Astrocyte (in vitro differentiated cells and primary cell): Measurements from ENCODE around the gene GCHFR. TPM values are rescaled to one million over a fixed set of nuclear protein-coding genes. Genes with fewer than 3 reads are reported as not detected.

Source experiments
- DNase-seq: peaks from one replicate; pipeline ENCODE4 v3.0.0-alpha.2; 2010; ENCODE audit warnings: low read depth
- FAIRE-seq: peaks from 2 replicates; lab custom pipeline; 2011; peaks lifted over from hg19 to GRCh38; lab: Jason Lieb, UNC
- H2AFZ ChIP-seq: 2 replicates; pipeline ENCODE4 v1.6.0; 2012; ENCODE audit warnings: low read depth, low read length, inconsistent platforms
- H3K27ac ChIP-seq: 2 replicates; pipeline ENCODE4 v1.5.1; 2011; ENCODE audit warnings: low read depth, low read length, inconsistent platforms
- H3K27me3 ChIP-seq: 2 replicates; pipeline ENCODE4 v1.6.0; 2011; ENCODE audit warnings: low read length, inconsistent platforms; ENCODE audit not compliant: insufficient read depth
- H3K36me3 ChIP-seq: 2 replicates; pipeline ENCODE4 v1.5.1; 2011; ENCODE audit warnings: low read length, inconsistent platforms; ENCODE audit not compliant: insufficient read depth
- H3K4me1 ChIP-seq: 2 replicates; pipeline ENCODE4 v1.5.1; 2011; ENCODE audit warnings: low read length, inconsistent platforms; ENCODE audit not compliant: insufficient read depth
- H3K4me2 ChIP-seq: 2 replicates; pipeline ENCODE4 v1.6.0; 2012; ENCODE audit warnings: low read length, inconsistent platforms
- H3K4me3 ChIP-seq: 2 replicates; pipeline ENCODE4 v1.5.1; 2011; ENCODE audit warnings: low read depth, mild to moderate bottlenecking, low read length, inconsistent platforms; ENCODE audit not compliant: insufficient read depth
- H3K79me2 ChIP-seq: 2 replicates; pipeline ENCODE4 v1.6.0; 2012; ENCODE audit warnings: mild to moderate bottlenecking, low read length, inconsistent platforms; ENCODE audit not compliant: insufficient read depth
- H3K9ac ChIP-seq: 2 replicates; pipeline ENCODE4 v1.6.0; 2012; ENCODE audit warnings: mild to moderate bottlenecking, low read length, inconsistent platforms
- H3K9me3 ChIP-seq: 2 replicates; pipeline ENCODE4 v1.5.1; 2012; ENCODE audit warnings: low read depth, mild to moderate bottlenecking, low read length, inconsistent platforms; ENCODE audit not compliant: insufficient read depth
- H4K20me1 ChIP-seq: 2 replicates; pipeline ENCODE4 v1.6.0; 2012; ENCODE audit warnings: low read length, inconsistent platforms; ENCODE audit not compliant: insufficient read depth
- H3K27ac Mint-ChIP-seq: one replicate; pipeline ENCODE4 v1.8.0; 2021; ENCODE audit warnings: mild to moderate bottlenecking, mixed read lengths; ENCODE audit not compliant: unreplicated experiment
- H3K27me3 Mint-ChIP-seq: one replicate; pipeline ENCODE4 v1.8.0; 2021; ENCODE audit warnings: low read depth, mixed read lengths; ENCODE audit not compliant: unreplicated experiment
- H3K36me3 Mint-ChIP-seq: one replicate; pipeline ENCODE4 v1.8.0; 2021; ENCODE audit warnings: low read depth, mixed read lengths; ENCODE audit not compliant: unreplicated experiment
- H3K4me1 Mint-ChIP-seq: one replicate; pipeline ENCODE4 v1.8.0; 2021; ENCODE audit warnings: low read depth, mixed read lengths; ENCODE audit not compliant: unreplicated experiment
- H3K4me3 Mint-ChIP-seq: one replicate; pipeline ENCODE4 v1.8.0; 2021; ENCODE audit warnings: mild to moderate bottlenecking, moderate library complexity, mixed read lengths; ENCODE audit not compliant: unreplicated experiment
- H3K9me3 Mint-ChIP-seq: one replicate; pipeline ENCODE4 v1.8.0; 2021; ENCODE audit warnings: mild to moderate bottlenecking, mixed read lengths; ENCODE audit not compliant: unreplicated experiment
- EZH2 ChIP-seq: IDR thresholded peaks from 2 replicates; pipeline ENCODE4 v1.6.1; 2012; ENCODE audit warnings: mild to moderate bottlenecking, low read length, inconsistent platforms; ENCODE audit not compliant: insufficient read depth
- total RNA-seq: library from RNA; stranded (reverse); gene quantifications from 2 replicates; pipeline ENCODE4 v1.2.1, GENCODE V29; 2021
- TF ChIP-seq, protein P1 (sequence below): IDR thresholded peaks from 2 replicates; pipeline ENCODE4 v1.5.1; 2011; ENCODE audit warnings: low read depth, mild to moderate bottlenecking, inconsistent platforms, low read length, moderate library complexity; ENCODE audit not compliant: insufficient read depth

Gene GCHFR
- total RNA-seq, 1 donor from 2014 or later = 7.3 TPM

DNA sequence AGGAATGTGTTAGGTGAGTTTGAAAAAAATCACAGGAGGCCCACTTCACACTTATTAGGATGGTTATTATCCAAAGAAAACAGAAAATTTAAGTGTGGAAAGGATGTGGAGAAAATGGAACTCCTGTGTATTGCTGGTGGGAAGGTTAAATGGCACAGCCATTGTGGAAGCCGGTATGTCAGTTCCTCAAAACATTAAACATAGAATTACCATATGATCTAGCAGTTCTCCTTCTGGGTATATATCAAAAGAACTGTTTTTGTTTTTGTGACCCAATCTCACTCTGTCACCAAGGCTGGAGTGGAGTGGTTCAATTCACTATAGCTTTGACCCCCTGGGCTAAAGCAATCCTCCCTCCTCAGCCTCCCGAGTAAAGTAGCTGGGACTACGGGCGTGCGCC is 32.6 kb downstream of the GCHFR start:
- H3K27ac Mint-ChIP-seq = no peak overlapping the region
- H4K20me1 ChIP-seq = peaks cover 18% of the 10 kb centered on the region
- H3K79me2 ChIP-seq = peaks cover 40% of the 10 kb centered on the region

DNA sequence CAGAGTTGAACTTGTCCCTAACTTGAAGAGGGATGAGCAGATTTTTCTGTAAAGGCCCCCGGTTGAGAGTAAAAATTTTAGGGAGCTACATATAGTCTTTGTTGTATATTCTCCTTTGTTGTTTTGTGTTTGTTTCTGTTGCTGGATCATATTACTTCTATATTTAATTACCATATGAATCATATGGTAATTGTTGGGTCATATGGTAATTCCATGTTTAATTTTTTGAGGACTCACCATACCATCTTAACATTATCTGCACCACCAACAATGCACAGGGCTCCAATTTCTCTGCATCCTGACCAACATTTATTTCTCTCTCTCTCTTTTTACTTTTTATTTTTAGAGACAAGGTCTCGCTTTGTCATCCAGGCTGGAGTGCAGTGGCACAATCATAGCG is 35.7 kb downstream of the GCHFR start:
- no peak for FAIRE-seq
- Histone ChIP-seq H3K9ac (no peak overlapping the region), H4K20me1 (peaks cover 37% of the 10 kb centered on the region), H2AFZ (no peak overlapping the region), H3K36me3 (no peaks in the 10 kb centered on the region), H3K79me2 (peaks cover 55% of the 10 kb centered on the region), H3K4me2 (no peak overlapping the region), H3K4me1 (no peaks in the 10 kb centered on the region), H3K27me3 (no peaks in the 10 kb centered on the region), H3K27ac (no peak overlapping the region), H3K4me3 (no peak overlapping the region), H3K9me3 (no peaks in the 10 kb centered on the region)
- Mint-ChIP-seq H3K36me3 (peaks cover 7% of the 10 kb centered on the region), H3K27me3 (no peaks in the 10 kb centered on the region), H3K27ac (no peak overlapping the region), H3K4me3 (no peak overlapping the region), H3K4me1 (peaks cover 6% of the 10 kb centered on the region), H3K9me3 (no peaks in the 10 kb centered on the region)
- no peak for TF ChIP-seq EZH2
- TF ChIP-seq, protein P1, sequence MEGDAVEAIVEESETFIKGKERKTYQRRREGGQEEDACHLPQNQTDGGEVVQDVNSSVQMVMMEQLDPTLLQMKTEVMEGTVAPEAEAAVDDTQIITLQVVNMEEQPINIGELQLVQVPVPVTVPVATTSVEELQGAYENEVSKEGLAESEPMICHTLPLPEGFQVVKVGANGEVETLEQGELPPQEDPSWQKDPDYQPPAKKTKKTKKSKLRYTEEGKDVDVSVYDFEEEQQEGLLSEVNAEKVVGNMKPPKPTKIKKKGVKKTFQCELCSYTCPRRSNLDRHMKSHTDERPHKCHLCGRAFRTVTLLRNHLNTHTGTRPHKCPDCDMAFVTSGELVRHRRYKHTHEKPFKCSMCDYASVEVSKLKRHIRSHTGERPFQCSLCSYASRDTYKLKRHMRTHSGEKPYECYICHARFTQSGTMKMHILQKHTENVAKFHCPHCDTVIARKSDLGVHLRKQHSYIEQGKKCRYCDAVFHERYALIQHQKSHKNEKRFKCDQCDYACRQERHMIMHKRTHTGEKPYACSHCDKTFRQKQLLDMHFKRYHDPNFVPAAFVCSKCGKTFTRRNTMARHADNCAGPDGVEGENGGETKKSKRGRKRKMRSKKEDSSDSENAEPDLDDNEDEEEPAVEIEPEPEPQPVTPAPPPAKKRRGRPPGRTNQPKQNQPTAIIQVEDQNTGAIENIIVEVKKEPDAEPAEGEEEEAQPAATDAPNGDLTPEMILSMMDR = no peak
- no peak for DNase-seq

More for the DNA sequence above, 32.6 kb downstream of the GCHFR start:
- Histone ChIP-seq H3K4me2 (no peak overlapping the region), H2AFZ (no peak overlapping the region), H3K36me3 (peaks cover 3% of the 10 kb centered on the region), H3K9me3 (no peaks in the 10 kb centered on the region), H3K27me3 (no peaks in the 10 kb centered on the region), H3K27ac (no peak overlapping the region), H3K9ac (no peak overlapping the region), H3K4me3 (no peak overlapping the region), H3K4me1 (peaks cover 16% of the 10 kb centered on the region)
- Mint-ChIP-seq H3K4me3 (no peak overlapping the region), H3K9me3 (no peaks in the 10 kb centered on the region), H3K4me1 (peaks cover 15% of the 10 kb centered on the region), H3K27me3 (no peaks in the 10 kb centered on the region), H3K36me3 (peaks cover 17% of the 10 kb centered on the region)
- TF ChIP-seq, protein P1 = no peak
- TF ChIP-seq EZH2 = no peak
- no peak for FAIRE-seq
- no peak for DNase-seq

DNA sequence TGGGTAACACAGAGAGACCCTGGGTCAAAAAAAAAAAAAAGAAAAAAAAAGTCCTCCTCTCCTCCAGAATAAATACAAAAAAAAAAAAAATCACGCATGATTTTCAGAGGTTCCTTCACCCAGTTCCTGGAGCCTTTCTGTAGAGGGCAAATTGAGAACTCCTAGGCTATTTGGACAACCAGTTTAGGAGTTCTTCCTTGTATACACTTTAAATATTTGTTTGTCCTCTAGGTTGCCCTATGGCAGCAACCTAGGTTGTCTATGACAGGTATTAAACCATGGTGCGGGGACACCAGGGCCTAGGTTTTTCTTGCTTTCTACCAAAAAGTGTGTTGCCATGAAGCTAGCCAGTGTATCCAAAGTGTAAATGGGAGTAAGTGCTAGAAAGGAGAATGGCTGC is 39.2 kb downstream of the GCHFR start:
- no peaks in the 10 kb centered on the region for H3K9me3 Mint-ChIP-seq
- no peaks in the 10 kb centered on the region for H3K36me3 ChIP-seq
- H3K4me1 Mint-ChIP-seq = peaks cover 8% of the 10 kb centered on the region
- no peak overlapping the region for H3K9ac ChIP-seq
- H3K27me3 Mint-ChIP-seq = no peaks in the 10 kb centered on the region
- no peak overlapping the region for H3K27ac Mint-ChIP-seq
- DNase-seq (no peak), FAIRE-seq (no peak)
- H3K4me3 Mint-ChIP-seq = no peak overlapping the region
- peaks cover 53% of the 10 kb centered on the region for H3K79me2 ChIP-seq
- H3K4me2 ChIP-seq = no peak overlapping the region
- TF ChIP-seq EZH2 = no peak
- TF ChIP-seq, protein P1 = no peak
- no peaks in the 10 kb centered on the region for H3K9me3 ChIP-seq
- peaks cover 6% of the 10 kb centered on the region for H3K36me3 Mint-ChIP-seq
- peaks cover 8% of the 10 kb centered on the region for H3K4me1 ChIP-seq
- H2AFZ ChIP-seq = no peak overlapping the region
- peaks cover 24% of the 10 kb centered on the region for H4K20me1 ChIP-seq
- no peak overlapping the region for H3K4me3 ChIP-seq
- H3K27me3 ChIP-seq = no peaks in the 10 kb centered on the region
- H3K27ac ChIP-seq = no peak overlapping the region
